GM08714 (cell line): Measurements from ENCODE around the gene STK33.

Experiments used
- H3K4me3 ChIP-seq: fragments of 200-500 bp; sonication (Bioruptor generic); 2 replicates; pipeline ENCODE4 v1.5.1; 2014; ENCODE audit warnings: mild to moderate bottlenecking, low read length, inconsistent platforms
- ZNF274 ChIP-seq: IDR thresholded peaks from 2 replicates; pipeline ENCODE4 v1.6.1; 2012; ENCODE audit warnings: mild to moderate bottlenecking, low read depth, low read length

The STK33 gene

DNA sequence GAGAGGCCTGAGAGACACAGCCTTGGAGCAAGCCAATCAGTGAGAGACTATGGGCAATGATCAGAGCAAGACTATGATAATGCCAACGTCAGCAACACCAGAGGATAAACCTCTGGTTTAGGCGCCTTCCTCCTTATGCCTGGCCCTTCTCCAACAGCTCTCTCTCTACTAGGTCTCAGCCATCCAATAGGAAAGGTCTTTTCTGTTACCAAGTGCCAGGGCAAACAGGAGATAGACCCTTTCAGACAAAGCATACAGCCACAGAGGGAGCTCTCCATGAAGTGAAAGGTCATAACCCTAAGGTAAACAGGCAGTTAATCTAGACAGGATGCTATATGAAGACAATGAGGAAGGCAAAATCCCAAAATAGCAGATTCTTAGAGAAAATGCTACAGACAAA, 9.5 kb downstream of the STK33 start:
- no peak overlapping the region for H3K4me3 ChIP-seq
- no peak for TF ChIP-seq ZNF274

DNA sequence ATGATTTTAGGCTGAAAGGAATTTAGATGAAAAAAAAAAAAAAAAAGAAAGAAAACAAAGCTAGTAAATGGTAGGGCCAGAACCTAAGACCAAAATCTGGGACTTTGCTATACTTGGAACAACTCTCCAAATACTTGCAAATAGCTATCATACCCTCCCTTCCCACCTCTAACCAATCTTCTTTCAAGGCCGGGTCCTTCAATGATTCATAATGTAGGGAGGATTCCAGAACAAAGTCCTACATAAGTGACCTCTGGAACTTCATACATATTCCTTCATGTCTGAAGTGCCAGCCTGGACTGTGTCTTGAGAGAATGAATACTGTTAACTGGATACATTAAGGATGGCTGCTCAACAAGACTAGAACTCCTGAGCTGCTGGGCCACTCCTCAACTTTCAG, 9.9 kb downstream of the STK33 start:
- no peak overlapping the region for H3K4me3 ChIP-seq
- TF ChIP-seq ZNF274 = no peak

- TF ChIP-seq ZNF274 = no peak
- H3K4me3 ChIP-seq = no peak overlapping the region
Observed at GRCh38 chr11:8581300-8581699, 12.7 kb downstream of the STK33 start.

- no peak for TF ChIP-seq ZNF274
- no peak overlapping the region for H3K4me3 ChIP-seq
Observed at GRCh38 chr11:8577791-8578581, 16.0 kb downstream of the STK33 start.

DNA sequence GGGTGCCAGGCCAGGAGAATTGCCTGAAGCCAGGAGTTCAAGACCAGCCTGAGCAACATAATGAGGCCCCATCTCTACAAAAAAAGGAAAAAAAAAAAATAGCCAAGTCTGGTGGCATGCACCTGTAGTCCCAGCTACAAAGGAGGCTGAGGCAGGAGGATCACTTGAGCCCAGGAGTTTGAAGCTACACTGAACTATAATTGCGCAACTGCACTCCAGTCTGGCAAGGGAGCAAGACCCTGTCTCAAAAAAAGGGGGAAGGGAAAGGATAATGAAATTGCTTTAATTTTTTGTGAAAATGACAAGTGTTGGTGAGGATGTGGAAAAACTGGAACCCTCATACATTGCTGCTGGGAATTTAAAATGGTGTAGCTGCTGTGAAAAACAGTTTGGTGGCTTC, 19.2 kb downstream of the STK33 start:
- H3K4me3 ChIP-seq = no peak overlapping the region
- TF ChIP-seq ZNF274 = no peak

DNA sequence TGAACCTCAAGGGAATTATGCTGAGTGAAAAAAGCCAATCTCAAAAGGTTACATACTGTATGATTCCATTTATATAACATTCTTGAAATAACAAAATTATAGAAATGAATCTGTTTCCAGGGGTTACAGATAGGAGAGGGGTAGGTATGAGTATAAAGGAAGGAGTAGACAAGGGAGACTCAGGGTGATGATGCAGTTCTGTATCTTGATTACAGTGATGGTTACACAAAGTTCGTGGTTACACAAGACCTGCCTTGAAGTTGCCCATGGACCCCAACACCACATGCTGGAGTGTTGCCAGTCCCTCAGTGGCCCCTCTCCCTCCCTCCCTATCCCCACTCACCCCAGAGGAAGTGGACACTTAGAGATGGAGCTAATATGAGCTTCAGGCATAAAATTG, 20.3 kb downstream of the STK33 start:
- no peak for TF ChIP-seq ZNF274
- H3K4me3 ChIP-seq = no peak overlapping the region

- TF ChIP-seq ZNF274 = no peak
- no peak overlapping the region for H3K4me3 ChIP-seq
Observed at GRCh38 chr11:8567602-8568198, 26.3 kb downstream of the STK33 start.

GRCh38 chr11:8566613-8567210, 27.3 kb downstream of the STK33 start:
- no peak for TF ChIP-seq ZNF274
- H3K4me3 ChIP-seq = no peak overlapping the region

- no peak for TF ChIP-seq ZNF274
- H3K4me3 ChIP-seq = no peak overlapping the region
Observed at GRCh38 chr11:8564526-8564925, 29.5 kb downstream of the STK33 start.

DNA sequence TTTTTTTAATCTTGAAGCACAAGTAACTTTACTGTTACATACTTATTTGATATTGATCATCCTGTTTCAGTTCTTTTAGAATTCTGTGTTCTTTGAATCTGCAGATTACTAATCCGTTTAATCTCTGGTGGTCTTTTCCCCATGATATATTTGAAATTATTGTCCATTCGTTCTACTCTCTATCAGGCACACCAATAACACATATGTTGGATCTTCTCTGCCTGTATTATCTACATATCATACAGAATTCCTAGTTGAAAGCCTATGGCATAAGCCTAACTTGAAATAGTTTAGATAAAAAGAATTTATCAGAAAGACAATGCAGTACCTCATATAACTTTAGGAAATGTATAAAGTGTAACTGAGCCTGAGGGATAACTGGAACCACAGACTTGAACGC, 32.6 kb downstream of the STK33 start:
- no peak overlapping the region for H3K4me3 ChIP-seq
- no peak for TF ChIP-seq ZNF274

GRCh38 chr11:8558436-8558835, 35.6 kb downstream of the STK33 start:
- H3K4me3 ChIP-seq = no peak overlapping the region
- no peak for TF ChIP-seq ZNF274

- no peak overlapping the region for H3K4me3 ChIP-seq
- no peak for TF ChIP-seq ZNF274
Observed at GRCh38 chr11:8545698-8546366, 48.2 kb downstream of the STK33 start.

GRCh38 chr11:8544807-8545206, 49.2 kb downstream of the STK33 start:
- no peak overlapping the region for H3K4me3 ChIP-seq
- TF ChIP-seq ZNF274 = no peak

GRCh38 chr11:8543278-8543677, 50.8 kb downstream of the STK33 start:
- H3K4me3 ChIP-seq = no peak overlapping the region
- no peak for TF ChIP-seq ZNF274

GRCh38 chr11:8541448-8541847, 52.6 kb downstream of the STK33 start:
- TF ChIP-seq ZNF274 = no peak
- no peak overlapping the region for H3K4me3 ChIP-seq
